Mesendoderm (in vitro differentiated cells): ENCODE measurements around the gene TPPP.
"Not testable (repeated sequence)": the region's sequence is repeated elsewhere in the genome, so short reads cannot be mapped to it uniquely, and the experiment has no call there.

Experiments
- DNase-seq: peaks from one replicate; pipeline ENCODE4 v3.0.0; 2013
- H2AK5ac ChIP-seq: 2 replicates; pipeline ENCODE4 v1.6.1; 2013; ENCODE audit warnings: low read length, inconsistent platforms
- H2BK120ac ChIP-seq: 2 replicates; pipeline ENCODE4 v1.6.1; 2013; ENCODE audit warnings: low read depth, mild to moderate bottlenecking, low read length, moderate library complexity, mixed read lengths
- H2BK15ac ChIP-seq: replicated peaks from 2 replicates; pipeline ENCODE4 v1.6.1; 2013; ENCODE audit warnings: low read depth, mild to moderate bottlenecking, moderate library complexity
- H2BK5ac ChIP-seq: 2 replicates; pipeline ENCODE4 v1.6.1; 2013; ENCODE audit warnings: low read length, inconsistent platforms
- H3K18ac ChIP-seq: 2 replicates; pipeline ENCODE4 v1.6.1; 2013; ENCODE audit warnings: mild to moderate bottlenecking, low read length, mixed read lengths
- H3K23ac ChIP-seq: one replicate; pipeline ENCODE4 v1.6.1; 2013; ENCODE audit warnings: low read length
- H3K27ac ChIP-seq: 2 replicates; pipeline ENCODE4 v1.5.1; 2013; ENCODE audit warnings: low read depth, mild to moderate bottlenecking, inconsistent platforms, low read length, moderate library complexity
- H3K27me3 ChIP-seq: 2 replicates; pipeline ENCODE4 v1.6.1; 2013; ENCODE audit warnings: low read length, control low read depth, mild to moderate bottlenecking, inconsistent platforms; ENCODE audit not compliant: insufficient read depth, poor library complexity
- H3K36me3 ChIP-seq: 2 replicates; pipeline ENCODE4 v1.6.1; 2013; ENCODE audit warnings: low read length, inconsistent platforms; ENCODE audit not compliant: control insufficient read depth, insufficient read depth
- H3K4ac ChIP-seq: one replicate; pipeline ENCODE4 v1.6.1; 2013; ENCODE audit warnings: low read depth, mild to moderate bottlenecking, low read length, moderate library complexity
- H3K4me1 ChIP-seq: 2 replicates; pipeline ENCODE4 v1.6.1; 2013; ENCODE audit warnings: low read depth, low read length, inconsistent platforms; ENCODE audit not compliant: control insufficient read depth
- H3K4me2 ChIP-seq: 2 replicates; pipeline ENCODE4 v1.6.1; 2013; ENCODE audit warnings: low read length
- H3K4me3 ChIP-seq: 2 replicates; pipeline ENCODE4 v1.5.1; 2013; ENCODE audit warnings: mild to moderate bottlenecking, low read length
- H3K56ac ChIP-seq: one replicate; pipeline ENCODE4 v1.6.1; 2013; ENCODE audit warnings: low read length
- H3K79me1 ChIP-seq: 2 replicates; pipeline ENCODE4 v1.6.1; 2013; ENCODE audit warnings: low read length, inconsistent platforms
- H3K79me2 ChIP-seq: 2 replicates; pipeline ENCODE4 v1.6.1; 2013; ENCODE audit warnings: mild to moderate bottlenecking, low read length; ENCODE audit not compliant: control insufficient read depth, insufficient read depth
- H3K9ac ChIP-seq: 2 replicates; pipeline ENCODE4 v1.6.1; 2013; ENCODE audit warnings: low read length, inconsistent platforms
- H4K5ac ChIP-seq: one replicate; pipeline ENCODE4 v1.6.1; 2013; ENCODE audit warnings: low read length
- H4K8ac ChIP-seq: one replicate; pipeline ENCODE4 v1.6.1; 2013; ENCODE audit warnings: low read depth, mild to moderate bottlenecking, control low read depth, low read length, moderate library complexity
- WGBS: extraction: QIAGEN DNeasy Blood & Tissue Kit; methylation state at CpG from one replicate; pipeline ENCODE4 v1.1.7; 2013; ENCODE audit warnings: low lambda C conversion rate, missing lambda C conversion rate; ENCODE audit not compliant: insufficient coverage; ENCODE audit errors: extremely low coverage; 5-methylcytosine and 5-hydroxymethylcytosine counted together

Gene TPPP

GRCh38 chr5:692529-693041, 567 bp downstream of the TPPP start:
- H3K79me1 ChIP-seq, H3K9ac ChIP-seq, H3K36me3 ChIP-seq, H3K27ac ChIP-seq, H3K4me3 ChIP-seq, H4K8ac ChIP-seq, H2BK15ac ChIP-seq, H3K56ac ChIP-seq, DNase-seq, H4K5ac ChIP-seq, H2BK5ac ChIP-seq, H3K23ac ChIP-seq, H3K4ac ChIP-seq, H3K79me2 ChIP-seq, H3K18ac ChIP-seq, H3K27me3 ChIP-seq, H3K4me1 ChIP-seq, H2AK5ac ChIP-seq, H3K4me2 ChIP-seq, H2BK120ac ChIP-seq: not testable (repeated sequence)
- WGBS = no CpG with 5 or more reads among the region's 41 CpGs

DNA sequence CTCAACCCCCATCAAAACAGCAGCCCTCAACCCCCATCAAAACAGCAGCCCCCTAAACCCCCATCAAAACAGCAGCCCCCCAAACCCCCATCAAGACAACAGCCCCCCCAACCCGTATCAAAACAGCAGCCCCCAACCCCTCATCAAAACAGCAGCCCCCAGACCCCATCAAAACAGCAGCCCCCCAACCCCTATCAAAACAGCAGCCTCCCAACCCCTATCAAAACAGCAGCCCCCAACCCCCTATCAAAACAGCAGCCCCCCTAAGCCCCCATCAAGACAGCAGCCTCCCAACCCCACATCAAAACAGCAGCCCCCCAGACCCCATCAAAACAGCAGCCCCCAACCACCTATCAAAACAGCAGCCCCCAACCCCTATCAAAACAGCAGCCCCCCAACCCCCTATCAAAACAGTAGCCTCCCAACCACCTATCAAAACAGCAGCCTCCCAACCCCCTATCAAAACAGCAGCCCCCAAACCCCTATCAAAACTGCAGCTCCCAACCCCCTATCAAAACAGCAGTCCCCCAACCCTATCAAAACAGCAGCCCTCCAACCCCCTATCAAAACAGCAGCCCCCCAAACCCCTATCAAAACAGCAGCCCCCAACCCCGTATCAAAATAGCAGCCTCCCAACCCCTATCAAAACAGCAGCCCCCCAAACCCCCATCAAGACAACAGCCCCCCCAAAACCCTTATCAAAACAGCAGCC, 1.2 kb downstream of the TPPP start:
- no peak overlapping the region for H3K4me3 ChIP-seq

DNA sequence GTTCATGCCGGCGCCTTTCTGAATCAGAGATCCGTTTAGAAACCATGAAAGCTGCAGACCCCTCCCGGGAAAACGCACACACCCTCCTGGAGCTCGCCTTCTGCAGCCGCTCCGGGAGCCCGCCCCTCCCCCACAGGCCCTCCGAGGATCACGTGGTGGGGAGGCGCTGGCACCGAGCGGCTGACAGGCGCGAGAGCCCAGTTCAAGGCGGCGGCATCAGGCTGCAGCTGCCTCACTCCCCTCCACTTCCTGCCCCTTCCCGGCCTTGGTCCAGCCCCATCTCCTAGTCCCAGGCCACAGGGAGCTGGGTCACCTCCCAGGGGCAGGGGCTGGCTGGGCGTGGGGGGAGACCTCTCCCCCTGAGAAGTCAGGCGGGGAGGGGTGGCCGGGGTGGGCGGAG, 2.1 kb downstream of the TPPP start:
- not testable (repeated sequence) for H3K56ac ChIP-seq, H3K18ac ChIP-seq, H3K36me3 ChIP-seq, H3K4ac ChIP-seq, H2BK15ac ChIP-seq, H3K27ac ChIP-seq, H3K4me2 ChIP-seq, H2BK120ac ChIP-seq, H4K5ac ChIP-seq, H3K27me3 ChIP-seq, H3K9ac ChIP-seq, H2BK5ac ChIP-seq, H3K4me3 ChIP-seq, H3K23ac ChIP-seq, H3K4me1 ChIP-seq, DNase-seq, H4K8ac ChIP-seq, H3K79me1 ChIP-seq, H3K79me2 ChIP-seq, H2AK5ac ChIP-seq
- WGBS = no CpG with 5 or more reads among the region's 23 CpGs

More for the DNA sequence above, 1.2 kb downstream of the TPPP start:
- no peaks in the 10 kb centered on the region for H3K27me3 ChIP-seq
- H4K5ac ChIP-seq = no peak overlapping the region
- no peaks in the 10 kb centered on the region for H3K79me1 ChIP-seq
- no peak overlapping the region for H2BK5ac ChIP-seq
- H3K56ac ChIP-seq = no peak overlapping the region
- H3K18ac ChIP-seq = no peak overlapping the region
- no peak overlapping the region for H3K4me2 ChIP-seq
- H3K36me3 ChIP-seq = no peaks in the 10 kb centered on the region
- H3K4ac ChIP-seq = no peak overlapping the region
- H3K9ac ChIP-seq = no peak overlapping the region
- H2BK120ac ChIP-seq = no peak overlapping the region
- no CpG with 5 or more reads among the region's 2 CpGs for WGBS
- H4K8ac ChIP-seq = no peak overlapping the region
- DNase-seq = no peak
- H3K27ac ChIP-seq = no peak overlapping the region
- no peaks in the 10 kb centered on the region for H3K79me2 ChIP-seq
- no peak overlapping the region for H2BK15ac ChIP-seq
- no peaks in the 10 kb centered on the region for H3K4me1 ChIP-seq
- no peak overlapping the region for H3K23ac ChIP-seq
- H2AK5ac ChIP-seq = no peak overlapping the region

- H4K8ac ChIP-seq, H3K4ac ChIP-seq, H3K36me3 ChIP-seq, H3K79me2 ChIP-seq, H3K9ac ChIP-seq, H3K4me3 ChIP-seq, H3K23ac ChIP-seq, DNase-seq, H2AK5ac ChIP-seq, H3K18ac ChIP-seq, H2BK15ac ChIP-seq, H2BK5ac ChIP-seq, H3K4me2 ChIP-seq, H3K79me1 ChIP-seq, H3K27me3 ChIP-seq, H2BK120ac ChIP-seq, H3K27ac ChIP-seq, H3K4me1 ChIP-seq, H4K5ac ChIP-seq, H3K56ac ChIP-seq: not testable (repeated sequence)
- WGBS = no CpG with 5 or more reads among the region's 12 CpGs
These were observed 2.9 kb downstream of the TPPP start for GRCh38 chr5:690293-690692.

- H3K36me3 ChIP-seq, H3K79me2 ChIP-seq, H3K4me2 ChIP-seq, DNase-seq, H2BK15ac ChIP-seq, H3K79me1 ChIP-seq, H3K27me3 ChIP-seq, H2BK5ac ChIP-seq, H3K4me1 ChIP-seq, H3K9ac ChIP-seq, H3K56ac ChIP-seq, H3K27ac ChIP-seq, H3K4me3 ChIP-seq, H2AK5ac ChIP-seq, H3K4ac ChIP-seq, H2BK120ac ChIP-seq, H4K8ac ChIP-seq, H3K23ac ChIP-seq, H3K18ac ChIP-seq, H4K5ac ChIP-seq: not testable (repeated sequence)
- WGBS = no CpG with 5 or more reads among the region's 30 CpGs
These were observed 4.7 kb downstream of the TPPP start for GRCh38 chr5:688348-689010.
